GDM1 (cell line): Measurements from ENCODE around the gene TBX2.

Experiments used
- DNase-seq: peaks from one replicate; lab custom pipeline; 2025; lab: John Stamatoyannopoulos, UW

TBX2 gene

GRCh38 chr17:61454381-61455323 lies 55.0 kb downstream of the TBX2 start:
- no peak for DNase-seq

- no peak for DNase-seq
These were observed 55.8 kb downstream of the TBX2 start for GRCh38 chr17:61455324-61456060.

GRCh38 chr17:61456061-61456681 lies 56.5 kb downstream of the TBX2 start:
- no peak for DNase-seq

- no peak for DNase-seq
These were observed 57.1 kb downstream of the TBX2 start for GRCh38 chr17:61456688-61457225.

- no peak for DNase-seq
These were observed 57.8 kb downstream of the TBX2 start for GRCh38 chr17:61457226-61457983.

- DNase-seq: no peak
These were observed 58.4 kb downstream of the TBX2 start for GRCh38 chr17:61458000-61458399.

- DNase-seq: no peak
These were observed 58.9 kb downstream of the TBX2 start for GRCh38 chr17:61458421-61459141.
